HL-60 (cell line): ENCODE data around the gene DAPK1.

Experiments used
- DNase-seq, 2 experiments: peaks; one replicate each; pipeline ENCODE4 v3.0.0-alpha.2; 2010 to 2020; ENCODE audit warnings: low read depth in 1 of 2, low spot score in 1 of 2
- H3K27ac ChIP-seq: fragments of 250-450 bp; sonication (Bioruptor Pico); replicated peaks from 2 replicates; pipeline ENCODE4 v1.5.1; 2020; ENCODE audit warnings: mild to moderate bottlenecking, moderate library complexity
- H3K27me3 ChIP-seq: fragments of 250-450 bp; sonication (Bioruptor Pico); 2 replicates; pipeline ENCODE4 v1.5.1; 2021; ENCODE audit warnings: mild to moderate bottlenecking, moderate library complexity; ENCODE audit not compliant: insufficient read depth, poor library complexity, severe bottlenecking
- H3K4me3 ChIP-seq: replicated peaks from 2 replicates; pipeline ENCODE4 v1.5.1; 2011; ENCODE audit warnings: mild to moderate bottlenecking, control low read depth, low read length; ENCODE audit not compliant: insufficient read depth
- GABPA ChIP-seq: IDR thresholded peaks from 2 replicates; pipeline ENCODE4 v1.6.1; 2012; ENCODE audit warnings: low read depth
- POLR2AphosphoS5 ChIP-seq: IDR thresholded peaks from 2 replicates; pipeline ENCODE4 v1.6.1; 2012; ENCODE audit warnings: low read depth
- REST ChIP-seq: IDR thresholded peaks from 2 replicates; pipeline ENCODE4 v1.6.1; 2012; ENCODE audit warnings: low read depth; ENCODE audit not compliant: insufficient replicate concordance
- SPI1 ChIP-seq: IDR thresholded peaks from 2 replicates; pipeline ENCODE4 v1.6.1; 2012; ENCODE audit warnings: low read depth, mild to moderate bottlenecking, borderline replicate concordance
- TF ChIP-seq, protein P1 (sequence below): IDR thresholded peaks from one replicate; pipeline ENCODE4 v1.5.1; 2011; ENCODE audit warnings: low read length, control low read depth, inconsistent platforms; ENCODE audit not compliant: insufficient read depth

Gene DAPK1

GRCh38 chr9:87530716-87531115, 33.0 kb downstream of the DAPK1 start:
- no peaks in the 10 kb centered on the region for H3K27me3 ChIP-seq
- no peak overlapping the region for H3K27ac ChIP-seq
- TF ChIP-seq, protein P1, sequence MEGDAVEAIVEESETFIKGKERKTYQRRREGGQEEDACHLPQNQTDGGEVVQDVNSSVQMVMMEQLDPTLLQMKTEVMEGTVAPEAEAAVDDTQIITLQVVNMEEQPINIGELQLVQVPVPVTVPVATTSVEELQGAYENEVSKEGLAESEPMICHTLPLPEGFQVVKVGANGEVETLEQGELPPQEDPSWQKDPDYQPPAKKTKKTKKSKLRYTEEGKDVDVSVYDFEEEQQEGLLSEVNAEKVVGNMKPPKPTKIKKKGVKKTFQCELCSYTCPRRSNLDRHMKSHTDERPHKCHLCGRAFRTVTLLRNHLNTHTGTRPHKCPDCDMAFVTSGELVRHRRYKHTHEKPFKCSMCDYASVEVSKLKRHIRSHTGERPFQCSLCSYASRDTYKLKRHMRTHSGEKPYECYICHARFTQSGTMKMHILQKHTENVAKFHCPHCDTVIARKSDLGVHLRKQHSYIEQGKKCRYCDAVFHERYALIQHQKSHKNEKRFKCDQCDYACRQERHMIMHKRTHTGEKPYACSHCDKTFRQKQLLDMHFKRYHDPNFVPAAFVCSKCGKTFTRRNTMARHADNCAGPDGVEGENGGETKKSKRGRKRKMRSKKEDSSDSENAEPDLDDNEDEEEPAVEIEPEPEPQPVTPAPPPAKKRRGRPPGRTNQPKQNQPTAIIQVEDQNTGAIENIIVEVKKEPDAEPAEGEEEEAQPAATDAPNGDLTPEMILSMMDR: no peak
- TF ChIP-seq POLR2AphosphoS5: no peak
- no peak overlapping the region for H3K4me3 ChIP-seq
- DNase-seq: no peak

DNA sequence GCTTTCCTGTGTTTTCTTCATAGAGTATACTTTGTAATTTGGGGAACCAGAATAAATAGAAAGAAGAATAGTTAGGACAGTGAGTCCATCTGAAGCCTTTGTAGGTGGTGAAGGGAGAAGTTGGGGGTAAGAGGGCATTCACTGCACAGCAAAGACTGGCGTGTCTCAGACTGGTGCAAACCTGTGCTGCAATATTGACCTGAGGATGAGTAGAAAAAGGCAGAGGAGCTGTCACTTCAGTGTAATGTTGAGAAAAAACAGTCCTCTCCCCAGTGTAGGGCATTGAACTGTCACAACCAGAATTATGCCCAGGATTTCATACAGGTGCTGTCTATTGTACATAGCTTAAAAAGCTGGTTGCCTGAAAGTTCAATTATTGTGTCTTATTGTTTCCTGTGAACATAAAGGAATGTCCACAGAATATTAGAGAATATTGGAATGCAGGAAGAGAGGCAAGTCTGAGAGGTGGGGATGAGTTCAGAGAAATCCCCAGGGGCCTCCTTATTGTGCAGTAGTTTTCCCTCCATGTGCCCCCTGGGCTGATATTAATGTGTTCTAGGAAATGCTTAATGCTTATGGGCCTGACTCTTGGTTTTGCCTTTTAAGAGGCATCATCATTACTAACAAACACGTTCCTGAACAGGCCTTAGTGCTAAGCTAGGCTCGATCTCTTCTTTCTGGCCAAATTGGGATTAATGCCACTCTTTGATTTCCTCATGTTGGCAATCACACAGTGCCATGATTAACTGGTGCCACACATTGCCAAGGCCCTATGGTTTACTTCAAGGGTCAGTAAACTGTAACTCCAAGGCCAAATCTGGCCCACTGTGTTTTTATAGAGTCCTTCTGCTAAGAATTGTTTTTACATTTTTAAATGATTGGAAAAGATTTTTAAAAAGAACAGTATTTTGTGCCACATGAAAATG, 34.0 kb downstream of the DAPK1 start:
- Histone ChIP-seq H3K27me3 (no peaks in the 10 kb centered on the region), H3K4me3 (no peak overlapping the region), H3K27ac (no peak overlapping the region)
- no peak for DNase-seq
- no peak for TF ChIP-seq REST
- TF ChIP-seq, protein P1: no peak

DNA sequence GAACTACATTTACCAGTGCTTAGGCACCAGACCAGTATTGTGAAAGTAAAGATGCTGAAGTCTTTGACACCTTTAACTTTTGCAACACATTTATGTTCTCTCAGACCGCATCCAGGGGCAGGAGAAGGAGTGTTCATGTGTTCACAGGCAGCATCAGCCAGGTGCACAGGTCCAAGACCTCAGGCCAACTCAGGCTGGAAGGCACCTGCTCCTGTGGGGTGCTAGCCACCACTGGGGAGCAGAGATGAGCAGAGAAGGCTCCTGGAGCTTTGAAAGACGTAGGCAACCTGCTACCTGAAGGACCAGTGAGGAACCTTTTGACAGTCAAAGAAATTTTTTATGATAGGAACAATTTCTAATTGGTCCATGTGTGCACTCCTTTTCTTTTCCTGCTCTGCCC, 35.6 kb downstream of the DAPK1 start:
- no peak for DNase-seq
- TF ChIP-seq POLR2AphosphoS5: no peak
- TF ChIP-seq SPI1: no peak
- TF ChIP-seq, protein P1: no peak
- H3K27ac ChIP-seq: no peak overlapping the region

DNA sequence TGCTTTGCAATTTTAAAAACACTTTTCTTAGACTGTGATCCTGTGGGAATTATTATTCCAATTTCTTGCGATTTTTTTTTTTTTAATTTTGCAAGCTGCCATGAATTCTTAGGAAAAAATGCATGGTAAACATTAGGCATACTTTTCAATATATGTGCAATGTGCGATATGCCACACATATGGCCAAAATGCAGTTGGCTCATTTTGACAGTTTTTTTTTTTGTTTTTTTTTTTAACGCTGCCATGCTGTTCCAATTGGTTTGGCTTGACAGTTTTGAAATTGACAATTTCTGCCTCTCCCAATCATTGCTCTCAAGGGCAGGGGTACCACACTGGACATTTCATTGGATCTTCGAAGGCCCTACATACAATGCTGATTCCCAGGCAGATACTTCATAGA, 36.4 kb downstream of the DAPK1 start:
- no peak for TF ChIP-seq POLR2AphosphoS5
- TF ChIP-seq GABPA: no peak
- Histone ChIP-seq H3K4me3 (no peak overlapping the region), H3K27me3 (no peaks in the 10 kb centered on the region), H3K27ac (no peak overlapping the region)
- no peak for DNase-seq

More for the DNA sequence above, 35.6 kb downstream of the DAPK1 start:
- Histone ChIP-seq H3K4me3 (no peak overlapping the region), H3K27me3 (no peaks in the 10 kb centered on the region)

DNA sequence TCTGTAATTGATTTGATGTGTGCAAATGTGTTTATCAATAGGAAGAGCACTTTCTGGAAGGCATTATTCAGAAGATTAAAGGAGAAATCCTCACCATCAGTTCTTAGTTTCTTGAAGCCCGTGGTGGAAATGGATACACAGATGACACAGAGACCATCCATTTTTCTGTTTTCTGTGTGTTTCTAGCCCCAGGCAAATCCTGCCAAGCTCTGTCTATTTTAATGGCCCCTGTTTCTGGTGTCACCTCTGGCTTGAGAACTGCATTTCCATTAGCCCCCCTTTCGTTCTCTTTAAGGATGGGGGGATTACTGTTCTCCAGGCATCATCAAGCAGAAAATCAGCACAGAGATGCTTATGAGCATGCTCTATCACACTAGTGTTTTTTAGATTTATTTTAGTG, 37.3 kb downstream of the DAPK1 start:
- TF ChIP-seq, protein P1: no peak
- TF ChIP-seq GABPA (no peak), SPI1 (no peak), REST (no peak), POLR2AphosphoS5 (no peak)
- H3K4me3 ChIP-seq: no peak overlapping the region
- H3K27me3 ChIP-seq: no peaks in the 10 kb centered on the region
- no peak overlapping the region for H3K27ac ChIP-seq
- DNase-seq: no peak
